ENCODE data around the gene ADGRG3. TPM values are rescaled to one million over a fixed set of nuclear protein-coding genes. Genes with fewer than 3 reads are reported as not detected.

The ADGRG3 gene
- total and polyA plus RNA-seq, 2 of the 13 experiments (the other 11 are each of a cell fraction or from before 2014, with no cell fraction given) = 2.7 to 11.8 TPM

DNA sequence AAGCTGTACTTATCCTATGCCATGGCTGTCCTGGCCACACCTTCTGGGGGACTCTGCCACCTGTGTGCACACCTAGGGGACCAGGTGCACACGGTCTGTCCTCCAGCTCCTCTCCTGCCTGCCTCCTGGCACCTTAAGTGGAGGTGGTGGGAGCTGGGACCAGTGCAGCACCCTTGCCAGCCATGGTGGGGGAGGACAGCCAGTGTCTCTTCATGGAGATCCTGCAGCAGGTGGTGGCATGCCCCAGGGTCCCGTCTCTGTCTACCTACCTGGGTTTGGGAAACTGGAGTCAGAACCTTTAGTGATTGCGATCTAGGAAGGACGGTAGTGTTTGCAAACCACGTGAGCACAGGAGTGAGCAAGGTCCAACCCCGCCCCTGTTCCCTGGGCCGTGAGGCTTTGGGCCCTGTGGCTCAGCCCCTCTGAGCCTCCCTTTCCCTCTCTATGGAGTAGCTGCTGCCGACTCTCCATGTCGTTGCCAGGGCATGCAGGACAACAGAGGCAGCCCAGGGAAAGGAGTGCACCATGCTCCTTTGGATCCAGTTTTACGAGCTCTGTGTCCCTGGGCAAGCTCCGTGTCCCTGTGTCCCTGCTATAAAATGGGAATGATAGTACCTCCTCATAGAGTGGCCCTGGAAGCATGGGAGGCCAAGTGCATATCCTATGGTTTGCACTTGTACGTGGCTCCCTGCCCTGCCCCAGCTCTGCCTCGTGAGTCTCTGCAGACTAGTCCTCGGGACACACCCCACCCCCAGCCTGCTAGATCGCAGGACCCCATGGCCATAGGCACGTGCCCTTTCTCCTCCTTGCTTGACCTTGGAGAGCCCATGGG lies 32.6 kb upstream of the ADGRG3 start (continued):
- TF ChIP-seq ZKSCAN8 (CRISPR knock-in tag; IDR thresholded peaks at IDR 0.05; ENCODE audit: borderline replicate concordance) (0 out of 2 replicates have a peak, but pooled peaks have one; percentile 42), ZNF354B (CRISPR knock-in tag; IDR thresholded peaks at IDR 0.05) (no peak), ZNF12 (CRISPR knock-in tag; IDR thresholded peaks at IDR 0.05) (peak; percentile 37; the same call in 1 of the 2 replicates), GATAD1 (CRISPR knock-in tag; IDR thresholded peaks at IDR 0.05) (no peak), NR2F6 (IDR thresholded peaks at IDR 0.05) (no peak), NR2F6 (CRISPR knock-in tag; IDR thresholded peaks at IDR 0.05) (peak; percentile 21; the same call in 1 of the 2 replicates), ZNF205 (CRISPR knock-in tag; IDR thresholded peaks at IDR 0.05) (0 out of 2 replicates have a peak, but pooled peaks have one; percentile 23), HDAC1 (CRISPR knock-in tag; IDR thresholded peaks at IDR 0.05) (no peak), MTA3 (CRISPR knock-in tag; IDR thresholded peaks at IDR 0.05) (no peak), ZNF709 (CRISPR knock-in tag; IDR thresholded peaks at IDR 0.05) (no peak), NFIB (CRISPR knock-in tag; IDR thresholded peaks at IDR 0.05; ENCODE audit: borderline replicate concordance) (no peak), SALL1 (CRISPR knock-in tag; IDR thresholded peaks at IDR 0.05) (peak; percentile 66), HNF4G (IDR thresholded peaks at IDR 0.05; ENCODE audit: borderline replicate concordance, low read depth, low read length) (peak; percentile 86), HNF4G (CRISPR knock-in tag; IDR thresholded peaks at IDR 0.05; ENCODE audit: borderline replicate concordance, low read depth) (peak; percentile 84; the same call in 1 of the 2 replicates), CBX2 (IDR thresholded peaks at IDR 0.05; ENCODE audit: low read depth, low read length) (no peak), CBX2 (CRISPR knock-in tag; IDR thresholded peaks at IDR 0.05; ENCODE audit: low read depth) (no peak), RORA (CRISPR knock-in tag; IDR thresholded peaks at IDR 0.05) (no peak)
- TF ChIP-seq, protein P1, sequence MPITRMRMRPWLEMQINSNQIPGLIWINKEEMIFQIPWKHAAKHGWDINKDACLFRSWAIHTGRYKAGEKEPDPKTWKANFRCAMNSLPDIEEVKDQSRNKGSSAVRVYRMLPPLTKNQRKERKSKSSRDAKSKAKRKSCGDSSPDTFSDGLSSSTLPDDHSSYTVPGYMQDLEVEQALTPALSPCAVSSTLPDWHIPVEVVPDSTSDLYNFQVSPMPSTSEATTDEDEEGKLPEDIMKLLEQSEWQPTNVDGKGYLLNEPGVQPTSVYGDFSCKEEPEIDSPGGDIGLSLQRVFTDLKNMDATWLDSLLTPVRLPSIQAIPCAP (CRISPR knock-in tag; IDR thresholded peaks at IDR 0.05; ENCODE audit: low read depth) = no peak
- TF ChIP-seq, protein P2, sequence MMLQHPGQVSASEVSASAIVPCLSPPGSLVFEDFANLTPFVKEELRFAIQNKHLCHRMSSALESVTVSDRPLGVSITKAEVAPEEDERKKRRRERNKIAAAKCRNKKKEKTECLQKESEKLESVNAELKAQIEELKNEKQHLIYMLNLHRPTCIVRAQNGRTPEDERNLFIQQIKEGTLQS (CRISPR knock-in tag; IDR thresholded peaks at IDR 0.05) = no peak
- TF ChIP-seq, protein P3, sequence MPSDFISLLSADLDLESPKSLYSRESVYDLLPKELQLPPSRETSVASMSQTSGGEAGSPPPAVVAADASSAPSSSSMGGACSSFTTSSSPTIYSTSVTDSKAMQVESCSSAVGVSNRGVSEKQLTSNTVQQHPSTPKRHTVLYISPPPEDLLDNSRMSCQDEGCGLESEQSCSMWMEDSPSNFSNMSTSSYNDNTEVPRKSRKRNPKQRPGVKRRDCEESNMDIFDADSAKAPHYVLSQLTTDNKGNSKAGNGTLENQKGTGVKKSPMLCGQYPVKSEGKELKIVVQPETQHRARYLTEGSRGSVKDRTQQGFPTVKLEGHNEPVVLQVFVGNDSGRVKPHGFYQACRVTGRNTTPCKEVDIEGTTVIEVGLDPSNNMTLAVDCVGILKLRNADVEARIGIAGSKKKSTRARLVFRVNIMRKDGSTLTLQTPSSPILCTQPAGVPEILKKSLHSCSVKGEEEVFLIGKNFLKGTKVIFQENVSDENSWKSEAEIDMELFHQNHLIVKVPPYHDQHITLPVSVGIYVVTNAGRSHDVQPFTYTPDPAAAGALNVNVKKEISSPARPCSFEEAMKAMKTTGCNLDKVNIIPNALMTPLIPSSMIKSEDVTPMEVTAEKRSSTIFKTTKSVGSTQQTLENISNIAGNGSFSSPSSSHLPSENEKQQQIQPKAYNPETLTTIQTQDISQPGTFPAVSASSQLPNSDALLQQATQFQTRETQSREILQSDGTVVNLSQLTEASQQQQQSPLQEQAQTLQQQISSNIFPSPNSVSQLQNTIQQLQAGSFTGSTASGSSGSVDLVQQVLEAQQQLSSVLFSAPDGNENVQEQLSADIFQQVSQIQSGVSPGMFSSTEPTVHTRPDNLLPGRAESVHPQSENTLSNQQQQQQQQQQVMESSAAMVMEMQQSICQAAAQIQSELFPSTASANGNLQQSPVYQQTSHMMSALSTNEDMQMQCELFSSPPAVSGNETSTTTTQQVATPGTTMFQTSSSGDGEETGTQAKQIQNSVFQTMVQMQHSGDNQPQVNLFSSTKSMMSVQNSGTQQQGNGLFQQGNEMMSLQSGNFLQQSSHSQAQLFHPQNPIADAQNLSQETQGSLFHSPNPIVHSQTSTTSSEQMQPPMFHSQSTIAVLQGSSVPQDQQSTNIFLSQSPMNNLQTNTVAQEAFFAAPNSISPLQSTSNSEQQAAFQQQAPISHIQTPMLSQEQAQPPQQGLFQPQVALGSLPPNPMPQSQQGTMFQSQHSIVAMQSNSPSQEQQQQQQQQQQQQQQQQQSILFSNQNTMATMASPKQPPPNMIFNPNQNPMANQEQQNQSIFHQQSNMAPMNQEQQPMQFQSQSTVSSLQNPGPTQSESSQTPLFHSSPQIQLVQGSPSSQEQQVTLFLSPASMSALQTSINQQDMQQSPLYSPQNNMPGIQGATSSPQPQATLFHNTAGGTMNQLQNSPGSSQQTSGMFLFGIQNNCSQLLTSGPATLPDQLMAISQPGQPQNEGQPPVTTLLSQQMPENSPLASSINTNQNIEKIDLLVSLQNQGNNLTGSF (CRISPR knock-in tag; IDR thresholded peaks at IDR 0.05) = no peak

Measured in HepG2 (cell line).